Muscle of back (tissue), 13 donors: ENCODE data around the gene HOXD3. TPM values are rescaled to one million over a fixed set of nuclear protein-coding genes. Genes with fewer than 3 reads are reported as not detected.
A peak's percentile ranks its signal among the peaks of the same experiment; 100 is the strongest.

Experiments used
- DNase-seq, 3 donors: peaks; one replicate each; pipeline versions ENCODE4 v3.0.0 to v3.0.0-alpha.2; 2013
- long read RNA-seq, 9 donors: transcript quantifications; one replicate each; lab custom pipeline, GENCODE V29; 2026
- polyA plus RNA-seq, 10 donors: library from polyadenylated mRNA; unstranded; fragments of 120-200 nt; gene quantifications; one replicate each; pipeline ENCODE4 v1.2.1, GENCODE V29; 2013; ENCODE audit not compliant: insufficient read length in 10 of 10

Gene HOXD3
- 1 to 10 TPM; 2.2 to 5.9 (median 3.2) TPM for polyA plus RNA-seq
- long read RNA-seq, donor 1 = 0 reads
- long read RNA-seq, donor 2 = 0 reads
- long read RNA-seq, donor 3 = 0 reads
- long read RNA-seq, donor 4, partial matches to known transcripts = 0 of 1 reads
- long read RNA-seq, donor 4, other reads (novel, unspliced or antisense) = 0 of 1 reads
- long read RNA-seq, donor 5 = 0 reads
- long read RNA-seq, donor 6 = 0 reads
- long read RNA-seq, donor 7, partial matches to known transcripts = 0 of 2 reads
- long read RNA-seq, donor 7, other reads (novel, unspliced or antisense) = 0 of 2 reads
- long read RNA-seq, donor 8, partial matches to known transcripts = 0 of 2 reads
- long read RNA-seq, donor 8, other reads (novel, unspliced or antisense) = 0 of 2 reads
- long read RNA-seq, donor 9, partial matches to known transcripts = 0 of 1 reads
- long read RNA-seq, donor 9, other reads (novel, unspliced or antisense) = 0 of 1 reads

DNA sequence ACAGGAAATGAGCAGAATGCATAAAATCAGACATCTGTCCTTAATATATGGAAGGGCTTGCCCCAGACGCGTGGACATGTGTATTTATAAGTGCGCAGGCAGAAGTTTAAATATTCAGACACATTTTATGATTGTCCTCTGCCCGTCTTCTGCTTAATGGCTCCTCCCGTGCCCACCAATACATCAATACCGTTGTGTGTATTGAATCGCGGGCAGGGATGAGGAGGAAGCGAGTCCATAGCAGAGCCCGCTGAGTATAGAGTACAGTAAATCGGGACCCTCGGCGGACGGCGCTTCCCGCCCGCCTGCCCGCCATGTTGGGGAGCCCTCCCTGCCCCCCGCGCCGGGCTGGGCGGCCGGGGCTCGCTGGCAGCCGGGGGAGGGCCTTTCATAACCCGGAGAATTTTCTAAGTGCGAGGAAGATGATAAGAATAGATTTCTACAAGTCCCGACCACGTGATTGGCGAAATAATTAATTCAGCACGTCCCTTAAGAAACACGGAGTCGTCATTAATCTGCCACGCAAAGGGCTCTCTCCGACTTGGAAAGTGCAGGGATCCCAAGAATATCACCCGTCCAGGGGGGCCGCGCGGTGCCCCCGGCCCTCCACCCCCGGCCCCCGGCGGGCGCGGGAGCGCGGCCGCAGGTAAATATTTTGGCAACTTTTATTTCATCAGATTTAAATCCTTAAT is at the start of gene HOXD3:
Gene HOXD3 (plus strand): TSS at position 501 of the 692 bp plus-strand sequence. CDS start 11,808 bp downstream, outside the sequence.
- peak in 1 of 3 donors; percentile 59 for DNase-seq

DNA sequence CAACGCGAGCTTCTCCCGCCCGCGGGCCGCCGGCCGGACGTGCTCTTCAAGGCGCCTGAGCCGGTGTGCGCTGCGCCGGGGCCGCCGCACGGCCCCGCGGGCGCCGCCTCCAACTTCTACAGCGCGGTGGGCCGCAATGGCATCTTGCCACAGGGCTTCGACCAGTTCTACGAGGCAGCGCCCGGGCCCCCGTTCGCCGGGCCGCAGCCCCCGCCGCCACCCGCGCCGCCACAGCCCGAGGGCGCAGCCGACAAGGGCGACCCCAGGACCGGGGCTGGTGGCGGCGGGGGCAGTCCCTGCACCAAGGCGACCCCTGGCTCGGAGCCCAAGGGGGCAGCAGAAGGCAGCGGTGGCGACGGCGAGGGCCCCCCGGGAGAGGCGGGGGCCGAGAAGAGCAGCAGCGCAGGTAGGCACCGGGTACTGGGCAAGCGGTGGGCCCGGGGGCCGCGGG is 49.4 kb upstream of the HOXD3 start:
- no peak for DNase-seq

DNA sequence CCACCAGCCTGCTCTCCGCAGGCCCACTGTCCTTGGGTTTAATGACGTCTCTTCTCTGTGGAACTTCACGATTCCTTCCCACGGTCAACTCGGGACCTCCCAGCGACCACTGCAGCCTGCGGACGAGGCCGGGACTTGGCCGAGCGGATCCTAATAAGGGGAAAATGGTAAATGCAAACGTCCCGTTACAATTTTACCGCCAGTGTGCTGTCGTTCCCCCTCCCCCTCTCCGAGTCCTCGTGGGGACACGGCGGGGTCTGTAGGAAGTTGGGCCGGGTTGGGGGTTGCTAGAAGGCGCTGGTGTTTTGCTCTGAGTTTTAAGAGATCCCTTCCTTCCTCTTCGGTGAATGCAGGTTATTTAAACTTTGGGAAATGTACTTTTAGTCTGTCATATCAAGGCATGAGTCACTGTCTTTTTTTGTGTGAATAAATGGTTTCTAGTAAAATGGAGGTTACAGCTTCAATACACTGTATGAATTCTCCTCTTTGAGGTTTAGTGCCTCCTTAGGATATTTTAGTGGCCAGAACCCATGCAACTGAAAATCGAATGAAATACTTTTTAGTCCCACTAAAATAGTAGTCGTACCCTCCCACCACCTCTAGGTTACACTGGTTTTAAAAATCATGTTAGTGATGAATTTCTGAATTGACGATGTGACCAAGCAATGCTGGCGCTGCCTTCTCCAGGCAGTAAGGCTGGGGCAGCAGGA is 47.8 kb upstream of the HOXD3 start:
- DNase-seq = no peak

DNA sequence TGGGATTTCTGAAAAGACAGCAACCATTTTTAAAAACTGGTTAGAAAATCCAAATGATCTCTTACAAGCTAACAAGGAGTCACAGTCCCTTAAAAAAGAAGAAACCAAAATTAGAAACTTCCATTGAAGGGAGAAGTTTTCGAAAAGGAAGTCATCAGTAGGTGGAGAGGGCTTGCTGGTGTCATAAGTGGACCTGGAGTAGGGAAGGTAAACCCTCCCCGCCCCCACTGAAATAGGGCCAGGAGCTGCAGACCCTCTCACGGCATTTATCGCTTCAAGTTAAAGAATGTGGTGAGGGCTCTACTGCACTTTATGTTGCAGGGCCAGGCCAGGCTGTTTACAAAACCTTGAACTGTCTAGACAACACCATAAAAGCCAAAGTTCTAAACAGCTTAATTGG is 47.2 kb upstream of the HOXD3 start:
- DNase-seq = no peak

DNA sequence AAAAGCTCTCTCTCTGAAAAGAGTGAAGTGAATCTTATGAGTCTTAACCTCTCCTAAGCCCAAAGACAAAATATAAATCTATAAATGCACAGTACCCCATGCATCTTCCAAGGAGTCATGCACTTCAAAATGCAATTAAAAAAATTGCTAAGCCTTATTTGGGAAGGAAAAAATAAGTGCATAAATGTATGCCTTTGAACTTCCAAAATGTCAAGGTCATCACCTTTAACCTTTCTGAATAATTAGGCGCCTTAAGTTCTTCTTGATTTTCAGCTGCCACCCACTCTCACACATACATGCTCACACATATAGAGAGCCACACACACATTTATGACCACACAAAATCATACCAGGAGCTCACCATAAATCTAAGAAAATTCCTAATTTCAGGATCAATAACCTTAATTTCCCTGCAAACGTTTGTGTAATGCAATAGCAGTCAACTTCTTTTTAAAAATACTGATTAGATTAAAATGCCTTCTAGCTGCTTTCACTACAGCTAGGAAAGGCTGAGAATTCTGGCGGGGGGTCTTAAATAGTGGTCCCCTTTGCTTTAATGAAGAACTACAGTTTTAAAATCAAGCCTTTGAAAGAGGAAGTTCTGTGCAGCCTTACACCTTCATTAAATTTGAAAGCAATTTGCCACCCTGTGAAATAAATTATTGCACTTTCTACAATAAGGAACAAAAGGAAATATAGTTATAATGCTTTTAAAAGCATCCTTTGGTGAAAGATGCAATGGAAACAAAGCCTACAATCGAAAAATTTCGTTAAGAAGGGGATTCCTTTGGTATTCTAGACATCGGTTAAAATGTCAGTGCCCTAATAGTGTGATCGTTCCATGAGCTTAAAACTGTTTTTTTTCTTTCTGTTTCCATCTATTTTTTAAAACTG is 46.4 kb upstream of the HOXD3 start:
- DNase-seq = no peak

DNA sequence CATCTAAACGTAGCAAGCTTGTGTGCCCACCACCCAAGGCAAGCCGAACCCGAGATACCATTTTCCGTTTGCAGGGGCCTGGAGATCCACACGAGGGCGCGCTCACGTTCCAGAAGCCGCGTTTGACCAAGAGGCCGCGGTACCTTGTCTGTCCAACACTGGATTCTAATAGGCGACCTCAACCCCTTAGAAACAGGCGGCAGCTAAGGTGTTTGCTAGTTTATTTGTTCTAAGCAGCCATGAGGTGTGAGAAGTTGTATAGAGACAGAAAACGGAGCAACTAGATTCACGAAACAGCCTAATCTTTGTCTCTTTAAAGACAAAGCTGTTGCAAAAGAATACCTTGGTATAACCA is 45.8 kb upstream of the HOXD3 start:
- peak in 2 of 3 donors; percentile 73 to 91 for DNase-seq

DNA sequence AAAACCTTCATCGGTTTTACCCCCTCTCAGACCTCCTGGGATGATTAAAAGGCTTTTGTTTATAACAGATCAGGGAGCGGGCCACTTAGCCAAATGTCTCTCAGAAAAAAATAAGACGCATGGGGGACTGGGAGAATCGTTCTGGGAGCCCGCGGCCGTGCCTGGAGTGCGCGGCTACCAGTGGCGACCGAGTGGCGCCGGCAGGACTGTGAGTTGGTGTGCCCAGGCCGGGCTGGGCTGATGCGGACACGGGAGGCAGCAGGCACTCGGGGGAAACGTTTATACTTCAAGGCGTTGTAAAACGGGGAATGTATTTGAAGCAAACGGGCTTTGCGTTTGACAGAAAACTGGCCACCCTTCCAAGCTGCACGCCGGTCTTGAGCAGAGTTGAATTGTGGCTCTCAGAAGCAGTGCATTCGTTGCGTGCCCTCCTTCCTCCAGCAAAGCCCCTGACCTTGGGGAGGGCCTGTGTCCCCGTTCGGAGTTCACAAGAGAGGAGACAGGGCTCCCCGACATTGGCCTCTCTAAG is 45.2 kb upstream of the HOXD3 start:
- peak in 1 of 3 donors; percentile 55 for DNase-seq

DNA sequence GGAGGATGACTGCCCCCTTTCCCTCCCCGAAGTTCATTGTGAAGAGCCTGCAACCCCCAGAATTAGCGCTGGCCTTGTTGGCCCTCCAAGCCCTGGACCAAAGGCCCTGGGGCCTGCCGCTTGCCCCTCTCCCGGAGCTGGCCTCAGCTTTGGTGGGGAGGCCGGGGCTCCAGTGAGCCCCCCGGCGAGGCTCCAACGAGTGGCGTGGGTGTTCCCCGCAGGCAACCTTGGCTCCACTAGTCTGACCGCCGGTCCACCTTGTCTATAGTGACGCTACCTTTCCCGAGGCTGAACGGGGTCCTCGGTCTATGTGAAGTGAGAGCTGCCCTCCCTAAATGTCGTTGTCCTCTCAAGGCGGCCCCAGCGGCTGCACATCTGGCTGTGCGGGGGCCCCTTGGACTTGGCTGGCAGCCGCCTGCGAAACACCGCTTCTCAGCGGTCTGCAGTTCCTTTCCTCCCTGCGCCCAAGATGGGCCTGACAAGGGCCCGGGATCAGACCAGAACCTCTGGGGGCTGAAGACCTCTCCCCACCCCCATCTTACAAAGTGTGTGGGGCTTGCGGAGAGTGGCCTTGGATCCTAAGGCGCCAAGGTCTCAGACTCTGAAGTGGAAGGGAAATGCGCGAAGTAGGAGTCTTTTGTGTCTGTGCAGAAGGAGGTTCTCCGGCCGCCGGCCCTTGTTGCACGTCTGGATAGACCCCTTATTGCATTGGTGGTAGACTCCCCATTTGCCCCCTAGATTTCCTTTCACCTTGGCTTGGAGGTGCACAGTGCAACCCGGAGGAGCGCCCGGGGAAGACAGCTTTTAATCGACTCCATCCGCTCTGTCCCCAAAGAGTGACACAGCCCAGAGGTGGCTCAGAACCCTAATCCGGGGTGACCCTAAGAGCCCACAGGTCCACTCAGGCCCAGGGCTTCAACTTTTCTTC is 44.5 kb upstream of the HOXD3 start:
- peak in 1 of 3 donors; percentile 52 for DNase-seq

DNA sequence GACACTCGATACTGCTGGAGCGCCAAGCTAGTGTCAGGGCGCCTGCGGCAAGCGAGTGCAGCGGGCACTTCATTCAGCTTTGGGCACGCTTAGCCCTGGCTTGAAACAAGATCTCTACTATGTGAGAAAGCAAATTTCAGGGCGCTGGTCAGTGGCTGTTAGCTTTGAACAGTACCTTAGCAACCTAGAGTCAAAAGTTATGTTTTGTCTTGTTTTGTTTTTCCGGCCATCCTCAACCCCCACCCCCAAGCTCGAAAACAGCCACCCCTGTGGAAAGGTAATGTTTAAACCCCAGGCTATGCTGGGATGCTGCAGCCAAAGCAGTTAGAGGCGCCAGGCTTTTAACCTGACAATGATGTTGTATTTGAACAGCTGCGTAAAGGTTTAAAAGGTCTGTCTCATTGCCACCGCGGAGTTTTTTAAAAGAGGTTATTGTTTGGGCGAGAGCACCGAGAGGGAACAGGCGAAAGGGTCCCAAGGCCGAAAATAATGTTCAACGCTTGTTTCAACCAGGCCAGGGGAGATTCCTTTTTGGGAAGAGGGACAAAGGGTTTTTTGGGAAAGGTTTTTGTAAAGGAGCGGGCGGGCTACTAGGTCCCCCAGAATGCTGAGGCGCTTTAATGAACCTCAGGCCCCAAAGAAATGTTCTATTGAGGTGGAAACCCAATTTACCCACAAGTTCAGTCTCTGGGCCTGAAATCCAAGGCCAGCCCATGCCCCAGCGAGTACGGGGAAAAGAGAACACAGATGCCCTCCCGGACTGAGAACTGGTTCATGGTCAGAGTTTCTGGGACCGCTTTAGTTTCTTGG is 42.8 kb upstream of the HOXD3 start:
- DNase-seq = no peak

DNA sequence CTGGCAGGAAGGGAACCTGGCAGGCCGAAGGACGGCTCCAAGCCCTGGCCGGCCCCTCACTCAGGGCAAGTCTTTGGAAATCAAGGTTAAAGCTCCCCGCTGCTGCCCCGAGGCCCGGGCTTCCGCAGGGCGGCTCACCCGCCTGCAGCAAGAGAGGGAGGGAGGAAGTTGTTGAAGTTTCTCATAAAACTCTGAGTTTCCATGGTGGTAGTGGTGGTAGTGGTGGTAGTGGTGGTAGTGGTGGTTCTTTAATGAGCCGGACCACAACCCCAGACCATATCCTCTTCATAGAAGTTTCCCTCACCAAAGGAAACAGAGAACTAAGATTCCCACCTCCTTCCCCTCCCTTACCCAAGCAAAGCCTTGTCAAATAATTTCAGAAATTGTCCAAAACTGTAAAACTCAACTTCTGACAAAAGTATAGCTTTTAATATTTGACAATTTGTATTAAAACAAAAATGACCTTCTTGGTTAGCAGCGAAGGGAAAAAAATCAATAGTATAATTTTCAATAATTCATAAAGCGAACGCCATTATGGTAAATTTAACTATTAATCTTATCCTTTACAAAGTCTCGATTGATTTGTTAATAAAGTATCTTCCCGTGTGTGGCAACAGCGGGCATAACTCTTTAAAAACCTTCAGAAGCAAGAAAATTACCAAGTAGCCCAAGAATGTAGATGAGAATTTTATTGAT is 42.0 kb upstream of the HOXD3 start:
- DNase-seq = no peak

DNA sequence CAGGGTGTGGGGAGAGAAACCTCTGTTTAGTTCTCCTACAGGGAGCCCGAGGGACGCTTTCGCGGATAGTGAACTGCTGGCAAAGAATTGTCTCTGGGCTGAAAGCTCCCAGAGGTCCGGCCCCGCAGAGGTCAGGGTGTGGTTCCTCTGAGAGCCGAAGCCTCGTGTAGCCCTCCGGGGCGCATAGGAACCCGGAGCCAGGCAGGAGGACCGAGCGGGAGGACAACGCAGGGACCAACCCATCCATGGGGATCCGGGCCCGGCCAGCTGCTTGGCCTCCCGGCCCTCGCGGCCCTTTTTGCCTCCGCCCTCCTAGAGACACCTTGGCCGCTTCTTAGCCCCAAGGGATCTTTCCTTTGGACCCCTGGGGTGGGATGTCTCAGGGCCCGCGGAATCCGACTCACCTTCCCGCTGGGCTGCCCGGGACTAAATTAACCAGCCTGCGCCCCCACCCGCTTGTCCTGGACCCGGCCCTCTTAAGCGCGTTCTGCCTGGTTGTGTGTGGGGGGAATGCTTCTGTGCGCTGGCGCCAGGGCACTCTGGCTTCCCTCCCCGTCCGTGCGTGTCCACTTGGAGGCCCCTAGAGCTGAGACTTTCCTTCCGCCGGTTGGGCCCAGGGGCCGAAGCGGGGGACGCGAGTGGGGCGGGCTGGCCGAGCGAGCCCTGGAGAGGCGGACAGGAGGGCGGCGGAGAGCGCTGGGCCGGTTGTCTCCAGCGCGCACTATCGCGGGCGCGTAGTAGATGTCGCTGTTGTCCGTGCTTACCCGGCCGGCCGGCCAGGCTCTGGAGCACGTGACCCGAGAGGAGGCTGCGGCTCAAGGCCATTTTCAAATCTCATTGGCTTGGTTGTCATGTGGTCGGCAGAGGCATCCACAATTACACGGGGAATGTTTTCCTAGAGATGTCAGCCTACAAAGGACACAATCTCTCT is 41.0 kb upstream of the HOXD3 start, which contains the start of gene HOXD10:
Gene HOXD10 (plus strand): TSS at position 896 of the 931 bp plus-strand sequence. CDS start 56 bp downstream, outside the sequence.
- DNase-seq = peak in 2 of 3 donors; percentile 84 to 91

DNA sequence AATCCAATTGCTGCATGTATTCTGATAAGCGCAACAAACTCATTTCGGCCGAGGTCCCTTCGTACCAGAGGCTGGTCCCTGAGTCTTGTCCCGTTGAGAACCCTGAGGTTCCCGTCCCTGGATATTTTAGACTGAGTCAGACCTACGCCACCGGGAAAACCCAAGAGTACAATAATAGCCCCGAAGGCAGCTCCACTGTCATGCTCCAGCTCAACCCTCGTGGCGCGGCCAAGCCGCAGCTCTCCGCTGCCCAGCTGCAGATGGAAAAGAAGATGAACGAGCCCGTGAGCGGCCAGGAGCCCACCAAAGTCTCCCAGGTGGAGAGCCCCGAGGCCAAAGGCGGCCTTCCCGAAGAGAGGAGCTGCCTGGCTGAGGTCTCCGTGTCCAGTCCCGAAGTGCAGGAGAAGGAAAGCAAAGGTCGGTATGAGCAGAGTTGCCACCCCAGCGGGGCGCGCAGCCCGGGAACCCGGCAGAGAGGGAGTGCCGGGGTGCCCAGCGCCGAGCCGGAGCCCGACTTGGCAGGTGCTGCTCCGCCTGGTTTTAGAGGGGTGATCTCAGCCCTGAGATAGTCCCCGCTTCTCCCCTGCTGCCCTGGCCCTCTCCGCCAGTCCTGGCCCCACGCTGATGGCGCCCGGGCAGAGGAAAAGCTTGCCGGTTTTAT is 39.8 kb upstream of the HOXD3 start:
- DNase-seq = no peak

DNA sequence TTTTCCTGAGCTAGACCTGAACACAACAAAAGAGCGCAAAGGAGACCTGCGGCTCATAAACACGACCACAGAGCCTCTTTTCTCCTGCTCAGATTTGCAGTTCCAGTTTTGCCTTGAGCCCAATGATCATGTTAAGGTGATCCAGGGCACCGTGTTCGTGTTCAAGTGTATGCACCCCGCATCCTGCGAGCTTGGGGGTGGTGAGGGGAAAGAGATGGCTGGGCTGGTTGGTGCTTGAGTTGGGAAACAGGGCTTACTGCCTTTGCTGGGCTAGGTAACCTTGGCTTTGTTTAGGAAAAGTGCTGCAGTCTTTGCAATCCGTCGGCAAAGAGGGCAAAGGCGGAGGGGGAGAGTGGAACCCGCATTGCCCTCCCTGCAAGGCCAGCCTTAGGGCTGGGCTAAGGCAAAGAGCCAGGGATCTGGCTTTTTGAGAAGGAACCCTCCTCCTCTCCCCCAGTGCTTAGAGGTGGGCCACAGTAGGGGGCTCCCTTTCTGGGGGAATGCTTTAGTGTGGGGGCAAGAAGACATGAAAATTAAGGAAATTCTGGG is 39.2 kb upstream of the HOXD3 start:
- no peak for DNase-seq

DNA sequence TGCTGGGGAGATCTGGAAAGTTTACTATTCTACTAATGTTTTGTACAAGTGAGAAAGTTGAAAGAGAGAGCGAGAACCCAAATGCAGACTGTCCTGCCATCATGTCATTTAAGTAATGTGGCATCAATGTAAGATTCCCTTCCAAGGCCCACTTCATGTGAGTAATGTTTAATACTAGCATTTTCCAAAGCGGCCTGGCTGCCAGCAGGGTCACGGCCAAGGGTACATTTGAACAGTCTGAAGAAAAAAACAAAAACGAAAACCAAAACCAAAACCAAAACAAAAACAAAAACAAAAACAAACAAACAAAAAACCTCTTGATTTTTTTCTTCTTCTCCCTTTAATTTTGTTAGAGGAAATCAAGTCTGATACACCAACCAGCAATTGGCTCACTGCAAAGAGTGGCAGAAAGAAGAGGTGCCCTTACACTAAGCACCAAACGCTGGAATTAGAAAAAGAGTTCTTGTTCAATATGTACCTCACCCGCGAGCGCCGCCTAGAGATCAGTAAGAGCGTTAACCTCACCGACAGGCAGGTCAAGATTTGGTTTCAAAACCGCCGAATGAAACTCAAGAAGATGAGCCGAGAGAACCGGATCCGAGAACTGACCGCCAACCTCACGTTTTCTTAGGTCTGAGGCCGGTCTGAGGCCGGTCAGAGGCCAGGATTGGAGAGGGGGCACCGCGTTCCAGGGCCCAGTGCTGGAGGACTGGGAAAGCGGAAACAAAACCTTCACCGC is 38.3 kb upstream of the HOXD3 start:
- peak in 1 of 3 donors; percentile 75 for DNase-seq
